ENCODE results near the gene SNRPD2. TPM values are rescaled to one million over a fixed set of nuclear protein-coding genes. Genes with fewer than 3 reads are reported as not detected.
"Not testable (repeated sequence)": the region's sequence is repeated elsewhere in the genome, so short reads cannot be mapped to it uniquely, and the experiment has no call there.

SNRPD2 gene
- polyA plus RNA-seq, 2 of the 4 experiments (the other 2 are of a cell fraction) = 811 to 1,002 TPM

DNA sequence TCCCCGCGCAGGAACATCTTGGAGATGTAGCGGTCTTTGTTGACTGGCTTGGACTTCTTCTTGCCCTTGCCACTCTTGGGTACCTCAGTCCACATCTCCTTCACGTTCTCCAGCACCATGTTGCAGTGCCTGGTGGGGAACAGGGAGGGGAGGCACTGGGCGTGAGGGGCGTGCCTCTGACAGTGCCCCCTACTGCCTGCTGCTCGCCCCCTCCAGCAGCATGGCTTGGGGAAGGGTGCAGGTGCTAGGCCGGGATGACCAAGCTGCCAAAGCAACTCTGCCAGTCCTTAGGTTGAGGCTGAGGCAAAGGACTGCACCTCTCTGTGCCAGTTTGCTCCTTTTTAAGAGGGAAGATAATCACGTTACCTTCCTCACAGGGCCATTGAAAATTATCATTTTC is 4.2 kb downstream of the SNRPD2 start:
- DNase-seq (ENCODE audit: low read depth in 1 of 2, low spot score in 1 of 2) (no peak), FAIRE-seq (no peak), ATAC-seq (no peak)
- POLR2A ChIA-PET = interaction anchor here (1.0 kb wide), 1 partner anchor 10 kb away, joined by 4 read pairs; no protein-coding TSS in a partner anchor
- Histone ChIP-seq H3K4me2 (no peak overlapping the region), H3K27ac (no peak overlapping the region), H3K4me1 (peaks cover 8% of the 10 kb centered on the region), H3K4me3 (no peak overlapping the region), H3K9me3 (no peaks in the 10 kb centered on the region)
- WGBS (ENCODE audit: missing lambda C conversion rate) = 93% methylated on average over 9 of the region's 9 CpGs
- CTCF ChIA-PET = interaction anchor here (0.6 to 2.1 kb wide), 9 partner anchors 8 to 107 kb away, joined by 3 to 8 read pairs (median 4); no protein-coding TSS in a partner anchor
- no peak for TF ChIP-seq ZSCAN20 (CRISPR knock-in tag; IDR thresholded peaks at IDR 0.05)
- TF ChIP-seq ZC3H11A (IDR thresholded peaks at IDR 0.05) = no peak
- TF ChIP-seq CHD2 (IDR thresholded peaks at IDR 0.05; ENCODE audit: low read length, partially characterized antibody) = no peak
- TF ChIP-seq, protein P1, sequence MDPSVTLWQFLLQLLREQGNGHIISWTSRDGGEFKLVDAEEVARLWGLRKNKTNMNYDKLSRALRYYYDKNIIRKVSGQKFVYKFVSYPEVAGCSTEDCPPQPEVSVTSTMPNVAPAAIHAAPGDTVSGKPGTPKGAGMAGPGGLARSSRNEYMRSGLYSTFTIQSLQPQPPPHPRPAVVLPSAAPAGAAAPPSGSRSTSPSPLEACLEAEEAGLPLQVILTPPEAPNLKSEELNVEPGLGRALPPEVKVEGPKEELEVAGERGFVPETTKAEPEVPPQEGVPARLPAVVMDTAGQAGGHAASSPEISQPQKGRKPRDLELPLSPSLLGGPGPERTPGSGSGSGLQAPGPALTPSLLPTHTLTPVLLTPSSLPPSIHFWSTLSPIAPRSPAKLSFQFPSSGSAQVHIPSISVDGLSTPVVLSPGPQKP (IDR thresholded peaks at IDR 0.05; ENCODE audit: low read depth, low read length) = no peak

DNA sequence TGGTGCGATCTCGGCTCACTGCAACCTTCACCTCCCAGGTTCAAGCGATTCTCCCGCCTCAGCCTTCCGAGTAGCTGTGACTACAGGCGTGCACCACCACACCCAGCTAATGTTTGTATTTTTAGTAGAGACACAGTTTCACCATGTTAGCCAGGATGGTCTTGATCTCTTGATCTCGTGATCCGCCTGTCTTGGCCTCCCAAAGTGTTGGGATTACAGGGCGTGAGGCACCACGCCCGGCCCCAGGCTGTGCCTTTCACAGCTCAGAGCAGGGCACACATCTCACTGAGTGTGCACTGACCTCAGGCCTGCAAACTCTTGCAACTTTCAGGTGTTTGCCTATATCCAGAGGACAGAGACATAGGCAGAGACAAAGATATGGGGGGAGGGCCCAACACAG is 6.7 kb downstream of the SNRPD2 start:
- H3K4me3 ChIP-seq; H3K9me3 ChIP-seq; H3K27ac ChIP-seq; ATAC-seq; DNase-seq (ENCODE audit: low read depth in 1 of 2, low spot score in 1 of 2); H3K4me1 ChIP-seq; FAIRE-seq; H3K4me2 ChIP-seq: not testable (repeated sequence)
- ChIA-PET POLR2A (interaction anchor here (0.6 to 1.8 kb wide), 4 partner anchors 7 to 206 kb away, joined by 3 to 7 read pairs (median 4); partner anchors contain the start of genes QPCTL and SNRPD2), CTCF (interaction anchor here (0.6 to 10.9 kb wide), 7 partner anchors 8 to 283 kb away, joined by 3 to 159 read pairs (median 4); partner anchors contain the start of genes QPCTL, SIX5 and SNRPD2)
- WGBS (ENCODE audit: missing lambda C conversion rate) = 87% methylated on average over 11 of the region's 11 CpGs

DNA sequence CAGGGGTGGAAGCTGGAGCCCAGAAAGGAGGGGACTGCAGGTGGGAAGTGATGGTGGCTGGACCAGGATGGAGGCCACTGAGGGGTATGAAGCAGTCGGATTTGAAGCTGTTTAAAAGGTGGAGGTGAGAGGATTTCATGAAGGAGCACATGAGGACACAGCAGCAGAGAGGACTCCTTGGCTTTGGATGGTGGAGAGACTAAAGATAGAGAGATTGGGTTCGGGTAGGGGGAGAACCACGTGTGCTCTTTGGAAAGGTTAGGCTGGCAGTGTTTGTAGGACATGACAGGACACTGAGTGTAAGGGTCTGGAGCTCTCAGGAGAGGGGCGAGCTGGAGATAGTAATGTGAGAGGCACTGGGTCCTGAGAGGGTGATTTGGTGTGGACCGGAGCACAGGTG is 8.8 kb downstream of the SNRPD2 start:
- DNase-seq (ENCODE audit: low read depth in 1 of 2, low spot score in 1 of 2) (no peak), FAIRE-seq (no peak), ATAC-seq (peak in 1 of 2 experiments; percentile 9; a peak in 1 of 6 replicates)
- no peaks in the 10 kb centered on the region for H3K9me3 ChIP-seq
- H3K4me1 ChIP-seq = peaks cover 8% of the 10 kb centered on the region
- WGBS (ENCODE audit: missing lambda C conversion rate) = 80% methylated on average over 5 of the region's 5 CpGs
- POLR2A ChIA-PET = interaction anchor here (4.3 kb wide), 1 partner anchor 9 kb away, joined by 30 read pairs; the partner anchor contains the start of genes QPCTL and SNRPD2
- no peak for TF ChIP-seq FOXS1 (CRISPR knock-in tag; IDR thresholded peaks at IDR 0.05)
- no peak for TF ChIP-seq CBX2 (IDR thresholded peaks at IDR 0.05; ENCODE audit: borderline replicate concordance, low read depth)
- no peak for TF ChIP-seq NFE2L2 (conservative IDR thresholded peaks at IDR 0.05; ENCODE audit: low read length)
- TF ChIP-seq NR3C1 (IDR thresholded peaks at IDR 0.05) = no peak
- no peak for TF ChIP-seq MAZ (IDR thresholded peaks at IDR 0.05; ENCODE audit: borderline replicate concordance, low read depth, low read length)
- no peak for TF ChIP-seq TFCP2L1 (CRISPR knock-in tag; IDR thresholded peaks at IDR 0.05)
- no peak for TF ChIP-seq CBX8 (IDR thresholded peaks at IDR 0.05)
- TF ChIP-seq HDAC2 (IDR thresholded peaks at IDR 0.05) = no peak
- TF ChIP-seq EHF (CRISPR knock-in tag; IDR thresholded peaks at IDR 0.05) = no peak
- TF ChIP-seq POLR2A (IDR thresholded peaks at IDR 0.05; ENCODE audit: low read length) = no peak
- TF ChIP-seq MYC (IDR thresholded peaks at IDR 0.05; ENCODE audit: borderline replicate concordance, low read length) = no peak
- TF ChIP-seq ZC3H11A (IDR thresholded peaks at IDR 0.05) = no peak
- TF ChIP-seq, protein P2, sequence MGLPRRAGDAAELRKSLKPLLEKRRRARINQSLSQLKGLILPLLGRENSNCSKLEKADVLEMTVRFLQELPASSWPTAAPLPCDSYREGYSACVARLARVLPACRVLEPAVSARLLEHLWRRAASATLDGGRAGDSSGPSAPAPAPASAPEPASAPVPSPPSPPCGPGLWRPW (IDR thresholded peaks at IDR 0.05) = no peak
- H3K27ac ChIP-seq = no peak overlapping the region
- CTCF ChIA-PET = interaction anchor here (0.8 to 10.9 kb wide), 6 partner anchors 10 to 243 kb away, joined by 3 to 159 read pairs (median 44); partner anchors contain the start of genes GIPR, QPCTL and SNRPD2
- no peak overlapping the region for H3K4me3 ChIP-seq
- H3K4me2 ChIP-seq = no peak overlapping the region

DNA sequence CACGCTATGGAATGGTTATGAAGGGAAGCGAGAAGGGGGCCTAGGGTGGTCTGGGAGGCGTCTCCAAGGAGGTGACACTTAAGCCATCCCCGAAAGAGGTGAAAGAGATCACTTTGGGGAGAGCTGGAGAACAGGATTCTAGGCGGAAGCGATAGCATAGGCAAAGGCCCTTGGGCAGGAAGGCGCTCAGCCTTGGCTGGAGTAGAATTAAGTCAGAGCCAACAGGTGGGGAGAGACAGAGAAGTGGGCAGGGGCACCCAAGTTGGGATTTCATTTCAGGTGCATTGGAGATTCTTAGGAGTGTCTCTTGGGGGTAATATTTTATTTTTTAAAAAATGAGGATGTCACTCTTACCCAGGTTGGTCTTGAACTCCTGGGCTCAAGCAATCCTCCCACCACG is 9.6 kb downstream of the SNRPD2 start:
- H3K4me1 ChIP-seq = peaks cover 12% of the 10 kb centered on the region
- H3K9me3 ChIP-seq = no peaks in the 10 kb centered on the region
- DNase-seq (ENCODE audit: low read depth in 1 of 2, low spot score in 1 of 2) (no peak), ATAC-seq (no peak), FAIRE-seq (no peak)
- peak overlapping the region; percentile 67 to 87 for H3K27ac ChIP-seq
- POLR2A ChIA-PET = interaction anchor here (4.3 kb wide), 1 partner anchor 9 kb away, joined by 30 read pairs; the partner anchor contains the start of genes QPCTL and SNRPD2
- WGBS (ENCODE audit: missing lambda C conversion rate) = 90% methylated on average over 8 of the region's 8 CpGs
- H3K4me3 ChIP-seq = peak overlapping the region; percentile 38; the same call in 2 of the 3 replicates
- H3K4me2 ChIP-seq = peak overlapping the region; percentile 65
- CTCF ChIA-PET = interaction anchor here (0.6 to 10.9 kb wide), 20 partner anchors 11 to 706 kb away, joined by 3 to 159 read pairs (median 5); partner anchors contain the start of genes GIPR, QPCTL, SIX5 and SNRPD2
- TF ChIP-seq JUN (IDR thresholded peaks at IDR 0.05) (no peak), NR3C1 (IDR thresholded peaks at IDR 0.05) (no peak), CHD2 (IDR thresholded peaks at IDR 0.05; ENCODE audit: low read length, partially characterized antibody) (no peak), CHD4 (IDR thresholded peaks at IDR 0.05; ENCODE audit: borderline replicate concordance) (no peak), HDAC2 (IDR thresholded peaks at IDR 0.05) (no peak), NFE2L2 (conservative IDR thresholded peaks at IDR 0.05; ENCODE audit: low read length) (no peak), BHLHE40 (IDR thresholded peaks at IDR 0.05; ENCODE audit: low read depth, low read length) (no peak), HOXB13 (CRISPR knock-in tag; IDR thresholded peaks at IDR 0.05; ENCODE audit: low read depth) (no peak)
- TF ChIP-seq, protein P3, sequence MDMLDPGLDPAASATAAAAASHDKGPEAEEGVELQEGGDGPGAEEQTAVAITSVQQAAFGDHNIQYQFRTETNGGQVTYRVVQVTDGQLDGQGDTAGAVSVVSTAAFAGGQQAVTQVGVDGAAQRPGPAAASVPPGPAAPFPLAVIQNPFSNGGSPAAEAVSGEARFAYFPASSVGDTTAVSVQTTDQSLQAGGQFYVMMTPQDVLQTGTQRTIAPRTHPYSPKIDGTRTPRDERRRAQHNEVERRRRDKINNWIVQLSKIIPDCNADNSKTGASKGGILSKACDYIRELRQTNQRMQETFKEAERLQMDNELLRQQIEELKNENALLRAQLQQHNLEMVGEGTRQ (IDR thresholded peaks at IDR 0.05) = no peak
- TF ChIP-seq, protein P4, sequence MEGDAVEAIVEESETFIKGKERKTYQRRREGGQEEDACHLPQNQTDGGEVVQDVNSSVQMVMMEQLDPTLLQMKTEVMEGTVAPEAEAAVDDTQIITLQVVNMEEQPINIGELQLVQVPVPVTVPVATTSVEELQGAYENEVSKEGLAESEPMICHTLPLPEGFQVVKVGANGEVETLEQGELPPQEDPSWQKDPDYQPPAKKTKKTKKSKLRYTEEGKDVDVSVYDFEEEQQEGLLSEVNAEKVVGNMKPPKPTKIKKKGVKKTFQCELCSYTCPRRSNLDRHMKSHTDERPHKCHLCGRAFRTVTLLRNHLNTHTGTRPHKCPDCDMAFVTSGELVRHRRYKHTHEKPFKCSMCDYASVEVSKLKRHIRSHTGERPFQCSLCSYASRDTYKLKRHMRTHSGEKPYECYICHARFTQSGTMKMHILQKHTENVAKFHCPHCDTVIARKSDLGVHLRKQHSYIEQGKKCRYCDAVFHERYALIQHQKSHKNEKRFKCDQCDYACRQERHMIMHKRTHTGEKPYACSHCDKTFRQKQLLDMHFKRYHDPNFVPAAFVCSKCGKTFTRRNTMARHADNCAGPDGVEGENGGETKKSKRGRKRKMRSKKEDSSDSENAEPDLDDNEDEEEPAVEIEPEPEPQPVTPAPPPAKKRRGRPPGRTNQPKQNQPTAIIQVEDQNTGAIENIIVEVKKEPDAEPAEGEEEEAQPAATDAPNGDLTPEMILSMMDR (IDR thresholded peaks at IDR 0.05) = no peak
- TF ChIP-seq, protein P5, sequence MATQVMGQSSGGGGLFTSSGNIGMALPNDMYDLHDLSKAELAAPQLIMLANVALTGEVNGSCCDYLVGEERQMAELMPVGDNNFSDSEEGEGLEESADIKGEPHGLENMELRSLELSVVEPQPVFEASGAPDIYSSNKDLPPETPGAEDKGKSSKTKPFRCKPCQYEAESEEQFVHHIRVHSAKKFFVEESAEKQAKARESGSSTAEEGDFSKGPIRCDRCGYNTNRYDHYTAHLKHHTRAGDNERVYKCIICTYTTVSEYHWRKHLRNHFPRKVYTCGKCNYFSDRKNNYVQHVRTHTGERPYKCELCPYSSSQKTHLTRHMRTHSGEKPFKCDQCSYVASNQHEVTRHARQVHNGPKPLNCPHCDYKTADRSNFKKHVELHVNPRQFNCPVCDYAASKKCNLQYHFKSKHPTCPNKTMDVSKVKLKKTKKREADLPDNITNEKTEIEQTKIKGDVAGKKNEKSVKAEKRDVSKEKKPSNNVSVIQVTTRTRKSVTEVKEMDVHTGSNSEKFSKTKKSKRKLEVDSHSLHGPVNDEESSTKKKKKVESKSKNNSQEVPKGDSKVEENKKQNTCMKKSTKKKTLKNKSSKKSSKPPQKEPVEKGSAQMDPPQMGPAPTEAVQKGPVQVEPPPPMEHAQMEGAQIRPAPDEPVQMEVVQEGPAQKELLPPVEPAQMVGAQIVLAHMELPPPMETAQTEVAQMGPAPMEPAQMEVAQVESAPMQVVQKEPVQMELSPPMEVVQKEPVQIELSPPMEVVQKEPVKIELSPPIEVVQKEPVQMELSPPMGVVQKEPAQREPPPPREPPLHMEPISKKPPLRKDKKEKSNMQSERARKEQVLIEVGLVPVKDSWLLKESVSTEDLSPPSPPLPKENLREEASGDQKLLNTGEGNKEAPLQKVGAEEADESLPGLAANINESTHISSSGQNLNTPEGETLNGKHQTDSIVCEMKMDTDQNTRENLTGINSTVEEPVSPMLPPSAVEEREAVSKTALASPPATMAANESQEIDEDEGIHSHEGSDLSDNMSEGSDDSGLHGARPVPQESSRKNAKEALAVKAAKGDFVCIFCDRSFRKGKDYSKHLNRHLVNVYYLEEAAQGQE (IDR thresholded peaks at IDR 0.05) = no peak

All from A549 (cell line).